HPDE6-E6E7 (cell line): ENCODE results near the gene LHFPL6.
"Not testable (repeated sequence)": the region's sequence is repeated elsewhere in the genome, so short reads cannot be mapped to it uniquely, and the experiment has no call there.

Experiments
- DNase-seq: peaks from one replicate; pipeline ENCODE4 v3.0.0; 2011; ENCODE audit warnings: missing footprints; ENCODE audit errors: extremely low spot score

LHFPL6 gene

DNA sequence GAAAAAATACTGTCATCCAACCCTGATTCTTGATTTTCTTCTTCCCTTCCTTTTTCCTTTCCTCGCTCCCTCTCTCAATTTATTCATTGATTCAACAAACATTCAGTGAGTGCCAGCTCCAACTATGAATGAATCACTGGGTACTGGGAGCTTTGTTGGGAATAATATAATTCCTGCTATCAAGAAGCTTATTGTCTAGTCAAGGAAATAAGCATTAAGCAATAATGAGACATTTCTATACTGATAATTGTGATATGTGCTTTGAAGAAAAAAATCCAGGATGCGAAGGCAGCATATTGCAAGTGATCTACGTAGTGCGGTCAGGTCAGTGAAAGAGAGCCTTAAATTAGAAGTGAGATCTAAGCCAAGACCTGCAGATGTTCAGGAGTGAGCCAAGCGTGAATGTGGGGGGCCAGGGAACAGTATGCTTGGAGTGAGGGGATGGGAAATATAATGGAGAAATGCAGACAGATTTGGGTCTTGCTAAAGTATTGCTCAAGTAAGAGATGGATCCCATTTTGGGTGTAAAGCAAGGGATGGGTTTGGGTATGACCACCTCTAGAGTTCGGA is 253.5 kb downstream of the LHFPL6 start:
- DNase-seq, result no peak

DNA sequence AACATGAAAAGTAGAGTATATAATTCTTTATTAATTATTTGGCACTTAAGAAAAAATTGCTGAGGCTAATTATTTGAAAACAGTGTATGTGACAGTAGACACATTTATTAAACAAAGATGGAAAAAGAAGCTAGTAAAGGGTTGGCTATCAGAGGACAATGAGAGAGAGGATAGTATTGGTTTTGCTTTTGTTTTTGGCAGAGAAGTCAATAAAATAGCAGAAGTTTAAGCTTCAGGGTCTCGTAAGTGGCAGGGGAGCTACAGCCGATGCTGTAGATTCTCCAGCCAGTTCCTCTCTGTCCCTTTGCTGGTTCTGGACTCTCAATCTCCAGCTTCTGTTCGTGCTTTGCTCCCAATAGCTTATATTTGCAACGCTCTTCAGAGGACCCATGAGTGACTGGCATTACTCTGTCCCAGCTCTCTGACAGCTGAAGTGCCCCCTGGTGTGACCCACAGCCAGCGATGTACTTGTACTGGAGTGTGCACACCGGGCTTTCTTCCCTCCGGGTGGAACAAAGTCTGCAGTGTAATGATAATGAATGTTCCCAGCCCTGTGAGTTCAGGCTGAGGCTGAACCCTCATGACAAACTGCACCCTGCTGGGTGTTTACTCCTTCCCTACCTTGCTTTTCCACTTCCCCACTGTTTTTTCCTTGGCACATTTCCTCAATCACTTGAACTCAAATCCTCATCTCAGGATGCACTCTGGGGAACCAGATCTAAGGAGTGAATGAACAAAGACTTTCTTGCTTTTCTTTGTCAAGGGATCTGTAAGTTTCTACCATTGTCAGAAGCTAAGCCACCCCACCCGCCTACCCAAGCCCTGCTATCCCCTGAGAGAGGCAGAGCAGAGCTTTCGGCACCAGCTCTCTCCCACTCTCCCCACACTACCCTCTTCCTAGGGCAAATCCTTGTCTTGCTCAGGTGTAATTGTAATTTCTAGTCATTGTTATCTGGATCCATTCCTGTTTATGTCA is 254.8 kb downstream of the LHFPL6 start:
- DNase-seq, result no peak

DNA sequence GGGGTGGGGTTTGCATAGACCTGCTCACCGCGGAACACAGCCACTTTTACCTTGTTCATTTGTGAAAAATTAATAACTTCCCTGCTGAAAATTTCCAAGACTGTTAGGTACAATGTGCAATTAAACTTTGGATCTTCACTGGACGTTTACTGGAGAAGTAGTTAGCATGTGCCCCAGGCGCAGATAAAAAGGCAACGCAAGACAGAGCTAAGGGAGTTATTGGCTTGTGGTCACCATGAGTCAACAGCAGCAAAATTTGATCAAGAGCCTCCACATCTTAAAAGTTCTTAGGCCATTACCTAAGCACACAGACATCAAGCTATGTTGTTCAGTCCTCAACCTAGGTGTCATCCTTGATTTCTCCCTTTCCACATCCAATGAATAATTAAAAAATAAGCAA is 257.0 kb downstream of the LHFPL6 start:
- DNase-seq, result no peak

DNA sequence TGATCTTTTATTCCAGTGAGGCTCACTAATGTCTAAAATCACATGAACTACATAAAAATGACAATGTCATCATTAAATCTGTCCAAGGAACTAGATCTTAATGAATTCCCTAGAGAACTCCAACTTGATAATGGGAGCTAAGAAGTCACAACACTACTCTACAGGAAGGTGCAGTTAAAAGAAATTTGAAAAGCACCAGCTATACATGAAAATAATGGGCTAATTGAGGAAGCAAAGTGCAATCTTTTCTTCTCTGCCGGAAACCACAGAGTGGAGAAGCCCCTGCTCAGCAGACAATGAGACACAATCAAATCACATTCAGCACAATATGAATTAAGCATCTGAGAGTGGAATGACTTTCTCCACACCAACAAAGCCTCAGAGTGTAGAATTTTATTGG is 261.7 kb downstream of the LHFPL6 start:
- no peak for DNase-seq

DNA sequence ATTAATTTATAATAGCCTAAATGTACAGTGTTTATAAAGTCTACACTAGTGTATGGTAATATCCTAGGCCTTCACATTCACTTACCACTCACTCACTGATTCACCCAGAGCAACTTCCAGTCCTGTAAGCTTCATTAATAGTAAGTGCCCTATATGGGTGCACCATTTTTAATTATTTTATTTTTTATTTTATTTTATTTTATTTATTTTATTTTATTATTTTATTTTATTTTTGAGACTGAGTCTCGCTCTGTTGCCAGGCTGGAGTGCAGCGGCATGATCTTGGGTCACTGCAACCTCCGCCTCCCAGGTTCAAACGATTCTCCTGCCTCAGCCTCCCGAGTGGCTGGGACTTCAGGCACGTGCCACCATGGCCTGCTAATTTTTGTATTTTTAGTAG is 264.9 kb downstream of the LHFPL6 start:
- not testable (repeated sequence) for DNase-seq

DNA sequence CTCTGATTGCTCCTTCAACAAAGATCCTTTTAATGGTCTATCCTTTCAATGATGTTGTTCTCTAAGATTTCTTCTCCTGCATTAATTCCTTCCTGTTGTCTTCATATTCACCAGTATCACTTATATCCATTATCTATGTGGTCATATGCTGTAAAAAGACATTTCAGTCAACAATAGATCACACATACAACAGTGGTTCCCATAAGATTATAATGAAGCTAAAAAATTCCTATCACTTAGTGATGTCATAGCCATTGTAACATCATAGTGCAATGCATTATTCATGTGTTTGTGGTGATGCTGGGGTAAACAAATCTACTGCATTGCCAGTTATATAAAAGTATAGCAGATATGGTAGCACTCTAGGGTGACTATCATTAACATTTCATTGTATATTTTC is 266.1 kb downstream of the LHFPL6 start:
- DNase-seq, result no peak

DNA sequence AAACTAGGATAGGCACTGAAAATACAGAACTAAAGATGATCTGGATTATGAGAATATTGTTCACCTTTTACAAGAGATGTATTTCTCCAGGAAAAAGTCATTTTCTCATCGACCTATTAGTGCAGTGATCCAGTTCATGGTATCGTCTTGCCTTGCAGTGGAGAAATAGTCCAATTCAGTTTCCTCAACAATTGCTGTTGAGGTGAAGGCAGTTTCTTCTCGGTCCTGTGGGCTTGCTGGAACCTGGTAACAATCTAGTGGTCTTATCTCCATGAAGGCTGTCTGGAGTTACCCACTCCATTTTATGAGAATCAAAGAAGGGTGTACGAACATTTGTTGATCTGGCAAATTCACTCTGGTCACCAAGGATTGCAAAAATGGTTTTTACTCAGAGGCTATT is 266.8 kb downstream of the LHFPL6 start:
- no peak for DNase-seq

DNA sequence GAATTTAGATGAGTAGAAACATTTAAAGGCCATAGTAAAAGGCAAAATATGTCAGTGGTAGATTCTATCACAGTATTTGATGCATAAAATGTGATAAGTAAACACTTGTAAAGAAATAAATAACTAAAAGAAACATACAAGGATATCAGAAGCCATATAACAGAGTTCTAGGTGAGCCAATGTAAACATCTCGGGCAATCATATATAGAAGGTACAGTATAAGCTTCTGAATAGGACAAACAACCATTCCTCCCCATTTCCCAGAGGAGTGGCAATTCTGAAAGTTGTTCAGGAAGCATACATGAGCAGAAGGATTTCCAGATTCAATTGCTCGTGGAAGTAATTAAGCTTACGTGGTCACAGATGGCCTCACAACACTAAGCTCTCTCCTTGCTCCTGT is 267.3 kb downstream of the LHFPL6 start:
- no peak for DNase-seq

DNA sequence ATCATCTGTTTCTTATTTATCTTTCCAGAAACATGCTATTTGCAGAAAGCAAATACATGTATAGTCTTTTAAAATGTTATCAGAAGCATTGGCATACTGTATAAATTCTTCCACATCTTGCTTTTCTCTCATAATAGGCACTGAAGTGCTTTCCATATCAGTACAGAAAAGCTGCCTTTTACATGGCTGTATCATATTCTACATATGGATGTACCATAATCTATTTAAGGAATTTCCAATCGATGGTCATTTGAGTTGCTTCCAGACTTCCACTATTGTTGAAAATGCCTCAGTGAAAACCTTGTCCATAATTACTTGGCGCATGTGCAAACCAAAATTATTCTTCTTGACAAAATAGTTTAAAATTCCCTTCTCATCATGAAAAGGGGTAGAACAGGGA is 272.5 kb downstream of the LHFPL6 start:
- no peak for DNase-seq

DNA sequence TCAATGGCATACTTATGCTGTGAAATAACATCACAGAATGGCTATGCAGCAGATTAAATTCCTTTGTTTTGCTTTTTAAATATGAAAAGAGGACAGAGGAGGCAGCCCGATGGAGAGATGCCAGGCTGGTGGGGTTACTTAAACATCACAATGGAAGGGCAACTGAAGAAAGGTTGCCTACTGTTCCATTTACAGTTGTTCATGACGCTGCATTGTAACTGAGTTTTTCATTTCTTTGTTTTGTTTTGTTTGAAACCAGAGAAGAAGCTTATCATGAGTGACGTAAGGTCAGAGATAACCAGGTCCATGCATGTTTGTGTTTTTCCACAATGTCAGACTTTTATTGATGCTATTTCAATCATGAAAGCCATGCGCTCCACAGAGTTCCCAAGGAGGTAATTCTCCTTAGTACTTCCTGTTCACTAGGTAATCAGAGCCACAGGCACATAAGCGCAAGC is 273.8 kb downstream of the LHFPL6 start:
- DNase-seq, result no peak

DNA sequence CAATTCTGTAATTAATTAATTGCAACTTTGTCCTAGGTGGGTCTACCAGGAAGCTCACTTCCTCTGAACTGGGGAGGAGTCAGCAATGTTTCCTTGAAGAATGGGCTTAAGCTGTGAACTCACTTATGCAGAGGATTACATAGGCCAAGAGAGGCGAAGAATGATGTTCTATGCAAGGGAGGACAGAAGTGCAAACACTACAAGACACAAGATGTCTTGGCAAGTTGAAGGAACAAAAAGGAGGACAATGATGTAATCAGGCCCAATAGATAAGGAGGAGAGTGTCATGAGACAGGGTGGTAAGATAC is 275.9 kb downstream of the LHFPL6 start:
- no peak for DNase-seq

DNA sequence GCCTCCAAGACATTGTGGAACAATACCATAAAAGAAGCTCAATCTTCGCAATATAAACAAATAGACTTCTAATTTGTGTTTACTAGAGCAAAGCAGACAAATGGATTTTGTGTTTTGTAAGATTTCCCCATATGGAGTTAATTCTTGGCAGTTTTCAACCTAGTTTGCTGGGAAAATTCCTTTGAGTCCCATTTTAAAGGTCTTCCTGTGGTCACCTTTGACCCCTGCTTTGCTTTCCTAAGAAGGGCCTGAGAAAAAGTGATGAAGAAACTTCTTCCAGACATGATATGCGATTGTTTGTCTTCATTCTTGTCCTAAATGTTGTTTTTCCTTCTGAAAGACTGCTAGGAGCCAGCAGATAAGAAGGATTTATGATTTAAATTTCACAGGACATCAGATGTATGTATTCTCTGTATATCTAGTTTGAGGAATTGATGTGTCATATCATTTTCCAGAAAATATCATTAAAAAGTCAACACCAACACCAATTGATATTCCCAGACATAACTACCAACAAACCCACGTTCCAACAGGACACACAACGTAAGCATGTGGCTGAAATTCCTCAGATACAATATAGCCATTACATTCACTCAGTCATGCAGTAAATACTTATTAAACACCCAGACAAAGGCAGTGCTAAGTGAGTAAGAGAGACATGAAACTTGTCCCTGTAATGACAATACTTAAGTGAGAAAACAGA is 276.4 kb downstream of the LHFPL6 start:
- DNase-seq, result no peak

DNA sequence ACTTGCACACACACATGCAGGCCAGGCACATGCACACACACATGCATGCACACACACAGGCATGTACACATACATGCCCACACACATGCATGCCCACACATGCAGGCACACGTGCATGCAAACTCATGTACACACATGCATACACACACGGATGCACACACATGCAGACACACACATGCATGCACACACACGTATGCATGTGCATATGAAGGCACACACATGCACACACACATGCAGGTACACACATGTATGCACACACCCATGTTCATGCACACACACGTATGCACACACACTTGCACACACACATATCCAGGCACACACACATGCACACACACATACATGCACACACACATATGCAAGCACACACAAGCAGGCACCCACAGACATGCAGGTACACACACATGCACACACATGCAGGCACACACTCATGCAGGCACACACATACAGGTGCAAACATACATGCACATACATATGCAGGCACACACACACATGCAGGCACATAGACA is 278.1 kb downstream of the LHFPL6 start:
- no peak for DNase-seq

DNA sequence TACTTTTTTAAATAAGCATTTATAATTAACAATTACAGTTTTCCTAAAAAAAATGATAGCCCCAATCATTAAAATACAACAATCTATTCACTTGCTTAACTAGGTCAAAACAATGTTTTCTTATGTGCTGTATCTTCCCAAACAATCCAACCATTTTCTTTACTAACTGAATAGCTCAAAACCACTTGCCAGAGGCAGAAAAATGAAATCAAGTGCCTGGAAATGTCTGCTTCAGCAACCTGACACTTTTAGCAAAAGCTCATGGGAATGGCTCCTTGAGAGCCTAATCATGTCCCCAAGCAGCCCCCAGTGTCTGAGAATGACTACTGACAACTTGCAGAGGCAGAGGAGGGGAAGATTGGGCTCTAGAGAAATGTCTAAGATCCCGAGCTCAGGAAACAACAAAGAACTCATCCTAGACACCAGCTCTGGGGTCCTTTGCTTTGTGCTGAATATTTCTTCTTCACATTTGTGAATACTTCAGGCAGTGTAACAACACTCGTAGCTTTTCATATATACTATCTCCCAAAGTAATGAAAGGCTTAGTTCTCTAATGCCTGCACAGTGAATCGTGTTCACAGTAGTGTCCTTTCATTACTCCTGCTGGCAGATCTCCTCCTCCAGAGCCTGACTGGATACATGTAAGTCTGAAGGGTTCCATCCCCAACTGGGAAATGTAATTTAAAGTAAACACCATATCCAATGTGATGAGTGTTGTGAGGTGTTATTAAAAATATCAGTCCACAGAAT is 280.0 kb downstream of the LHFPL6 start:
- DNase-seq, result no peak

DNA sequence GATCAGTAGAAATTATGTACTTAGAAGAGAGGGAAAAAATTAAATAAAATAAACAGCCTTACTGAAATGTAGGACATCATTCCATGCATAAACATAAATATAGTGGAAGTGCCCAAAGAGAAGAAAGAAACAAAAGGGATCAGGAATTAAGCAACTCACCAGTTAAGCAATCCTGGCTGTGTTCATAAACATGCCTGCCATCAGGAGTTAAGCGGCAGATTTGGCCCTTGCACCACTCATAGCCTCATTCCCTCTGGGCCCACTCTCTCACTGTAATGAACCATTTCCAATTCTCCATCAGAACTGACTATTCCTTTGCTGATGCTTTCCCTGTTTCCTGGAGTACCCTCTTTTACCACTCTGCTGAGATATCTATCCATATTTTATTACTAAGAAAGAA is 281.4 kb downstream of the LHFPL6 start:
- DNase-seq, result no peak

DNA sequence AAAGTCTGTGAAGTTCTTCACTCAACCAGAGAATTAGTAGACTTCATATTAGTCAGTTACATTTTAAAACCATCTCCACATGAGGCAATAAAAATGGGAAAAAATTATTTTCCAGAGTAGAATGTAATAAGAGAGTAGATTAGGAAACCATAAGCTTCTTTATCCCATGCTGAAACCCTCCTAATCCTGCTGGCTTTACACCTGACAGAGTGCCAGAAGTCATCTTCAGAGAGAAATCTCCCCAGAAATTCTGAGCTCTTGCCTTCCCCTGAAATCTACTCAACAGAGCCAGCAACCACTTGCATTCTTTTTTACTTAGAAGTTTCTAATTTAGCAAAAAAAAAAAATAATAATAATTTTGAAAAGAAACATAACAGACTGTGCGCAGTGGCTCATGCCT is 284.8 kb downstream of the LHFPL6 start:
- DNase-seq, result no peak

DNA sequence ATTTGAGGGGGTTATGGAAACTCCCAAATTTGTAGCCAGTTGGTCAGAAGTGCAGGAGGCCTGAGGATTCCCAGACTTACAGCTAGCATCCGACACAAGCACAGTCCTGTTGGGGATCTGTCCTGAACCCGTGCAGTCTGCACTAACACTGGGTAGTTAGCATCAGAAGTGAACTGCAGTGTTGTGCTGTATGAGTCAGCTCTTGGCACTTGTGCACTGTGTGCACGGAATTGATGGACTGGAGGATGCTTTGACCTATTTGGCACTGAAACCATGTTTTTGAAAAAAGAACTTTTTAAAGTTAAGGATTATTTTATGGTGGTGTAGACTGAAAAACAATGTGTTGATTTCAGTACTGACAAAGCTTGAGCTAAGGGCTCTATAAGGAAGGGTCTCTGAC is 285.7 kb downstream of the LHFPL6 start:
- DNase-seq, result no peak

DNA sequence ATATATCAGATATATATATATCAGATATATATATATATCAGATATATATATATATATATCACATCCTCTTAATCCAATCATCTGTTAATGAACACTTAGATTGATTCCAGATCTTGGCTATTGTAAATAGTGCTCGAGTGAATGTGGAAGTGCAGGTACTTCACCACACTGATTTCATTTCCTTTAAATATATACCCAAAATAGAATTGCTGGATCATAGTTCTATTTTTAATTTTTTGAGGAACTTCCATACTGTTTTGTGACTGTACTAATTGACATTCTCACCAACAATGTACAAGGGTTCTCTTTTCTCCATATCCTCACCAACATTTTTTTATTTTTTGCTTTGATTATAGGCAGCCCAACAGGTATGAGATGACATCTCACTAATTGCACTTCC is 287.2 kb downstream of the LHFPL6 start:
- no peak for DNase-seq

DNA sequence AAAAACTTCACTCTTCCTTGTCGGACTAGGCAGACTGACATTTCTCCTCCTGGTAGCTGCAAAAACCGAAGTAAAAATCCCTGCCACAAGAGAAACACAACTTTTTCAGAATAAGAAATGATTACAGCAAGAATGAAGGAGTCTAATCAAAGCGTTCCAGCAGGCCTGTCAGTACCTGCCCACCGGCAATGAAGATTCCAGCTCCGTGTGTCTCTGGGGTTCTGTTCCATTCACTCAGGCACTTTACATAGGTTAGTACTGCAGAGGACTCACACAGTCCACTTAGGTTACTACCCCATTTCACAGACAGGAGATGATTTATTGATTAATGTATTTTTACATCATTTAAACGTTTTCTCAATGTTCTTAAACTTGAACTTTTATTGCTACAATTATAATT is 289.3 kb downstream of the LHFPL6 start:
- no peak for DNase-seq

DNA sequence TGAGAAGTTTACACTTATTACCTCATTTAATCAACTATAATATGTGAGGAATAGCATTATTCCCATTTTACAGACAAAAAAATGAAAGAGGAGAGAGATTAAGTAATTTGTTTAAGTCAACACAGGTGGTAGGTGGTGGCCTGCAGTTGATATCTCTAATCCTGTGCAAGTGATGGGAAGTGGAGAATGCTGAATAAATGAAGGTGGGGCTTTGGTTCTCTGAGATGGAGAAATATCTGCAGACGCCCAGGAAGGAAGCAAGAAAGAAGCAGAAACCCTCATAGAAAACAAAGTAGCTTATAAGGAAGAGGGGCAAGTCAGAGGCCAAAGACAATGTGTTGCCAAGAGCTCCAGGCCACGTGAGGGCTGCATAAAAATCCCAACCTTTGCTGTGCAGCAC is 290.4 kb downstream of the LHFPL6 start:
- DNase-seq, result no peak

DNA sequence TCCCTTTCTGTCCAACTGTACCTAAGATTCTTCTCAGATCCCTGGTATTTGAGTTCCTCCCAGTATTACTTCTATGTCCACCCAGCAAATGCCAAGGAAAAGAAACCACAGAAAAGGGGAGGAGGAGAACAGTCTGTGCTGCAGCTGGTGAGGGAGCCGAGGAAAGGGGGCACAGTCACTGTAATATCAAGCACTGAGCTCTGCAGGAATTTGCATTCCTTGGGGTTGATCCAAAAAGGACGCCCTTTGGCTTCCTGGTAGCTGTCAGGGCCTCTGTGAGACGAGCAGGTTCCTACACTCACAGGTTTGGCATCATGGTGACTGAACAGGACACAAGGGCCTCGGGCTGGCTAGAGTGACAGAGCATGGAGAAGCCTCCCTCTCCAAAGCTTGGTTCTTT is 291.4 kb downstream of the LHFPL6 start:
- no peak for DNase-seq

DNA sequence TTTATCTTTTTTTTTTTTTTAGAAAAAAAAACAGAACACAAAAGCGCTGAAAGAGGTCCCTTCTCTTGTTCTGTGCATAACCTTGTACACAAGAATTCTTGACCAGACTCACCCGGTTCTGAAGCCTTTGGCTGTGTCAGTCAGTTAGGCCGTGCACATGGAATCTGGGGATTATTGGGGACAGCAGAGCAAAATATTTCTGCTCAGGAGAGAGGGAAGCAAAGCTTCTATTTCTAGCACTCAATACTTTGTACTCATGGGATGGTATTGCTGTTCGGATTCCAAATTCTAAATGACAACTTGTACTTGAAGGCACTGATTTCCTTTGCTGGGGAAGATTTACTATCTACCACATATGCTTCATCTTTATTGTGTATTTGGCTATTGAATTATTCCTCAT is 292.0 kb downstream of the LHFPL6 start:
- DNase-seq, result no peak
